AG04450 (cell line): ENCODE data around the gene ERCC3. TPM values are rescaled to one million over a fixed set of nuclear protein-coding genes. Genes with fewer than 3 reads are reported as not detected.
"Not testable (repeated sequence)": the region's sequence is repeated elsewhere in the genome, so short reads cannot be mapped to it uniquely, and the experiment has no call there.

Source experiments
- CTCF ChIA-PET: fragments of 300-600, 350-600 bp; formaldehyde crosslinking; extraction: SDS; loops from one replicate; lab custom pipeline; 2022; ENCODE audit warnings: antibody characterized with exemption, inconsistent platforms; lab: Charles Lee
- POLR2A ChIA-PET: fragments of 350-600 bp; formaldehyde crosslinking; extraction: SDS; loops from one replicate; lab custom pipeline; 2021; ENCODE audit warnings: antibody characterized with exemption, inconsistent platforms; lab: Yijun Ruan, JAX
- DNase-seq: peaks from one replicate; pipeline ENCODE4 v3.0.0-alpha.2; 2011; ENCODE audit warnings: low read depth, low spot score
- H3K27ac ChIP-seq: one replicate; pipeline ENCODE4 v1.5.1; 2012; ENCODE audit warnings: low read depth, low read length, control low read depth
- H3K27me3 ChIP-seq: one replicate; pipeline ENCODE4 v1.6.0; 2012; ENCODE audit warnings: low read length; ENCODE audit not compliant: control insufficient read depth, insufficient read depth
- H3K4me3 ChIP-seq: 2 replicates; pipeline ENCODE4 v1.5.1; 2011; ENCODE audit warnings: mild to moderate bottlenecking, low read depth, low read length, control low read depth
- H3K9me3 ChIP-seq: 2 replicates; pipeline ENCODE4 v1.5.1; 2012; ENCODE audit warnings: low read length; ENCODE audit not compliant: control insufficient read depth, insufficient read depth
- CTCF ChIP-seq: IDR thresholded peaks from 2 replicates; pipeline ENCODE4 v1.5.1; 2011; ENCODE audit warnings: low read depth, low read length, control low read depth, inconsistent platforms
- polyA plus RNA-seq: library from polyadenylated mRNA; depleted of rRNA; stranded (reverse); fragments of >200 nt; gene quantifications from 2 replicates; pipeline ENCODE4 v1.2.3, GENCODE V29; 2011

Gene ERCC3
- polyA plus RNA-seq, 1 experiment, result 53.5 TPM

GRCh38 chr2:127226520-127227263 lies 67.3 kb downstream of the ERCC3 start:
- H3K27ac ChIP-seq, result no peak overlapping the region

GRCh38 chr2:127226132-127226519 lies 67.8 kb downstream of the ERCC3 start:
- peaks cover 7% of the 10 kb centered on the region for H3K9me3 ChIP-seq
- TF ChIP-seq CTCF, result no peak
- H3K27me3 ChIP-seq, result peaks cover 22% of the 10 kb centered on the region
- ChIA-PET POLR2A (no interaction called here), CTCF (no interaction called here)
- H3K4me3 ChIP-seq, result no peak overlapping the region
- DNase-seq, result no peak
- no peak overlapping the region for H3K27ac ChIP-seq

More at GRCh38 chr2:127226520-127227263, 67.3 kb downstream of the ERCC3 start:
- POLR2A ChIA-PET, result no interaction called here
- CTCF ChIA-PET, result no interaction called here
- no peak for TF ChIP-seq CTCF
- DNase-seq, result peak; percentile 54
- Histone ChIP-seq H3K27me3 (peaks cover 20% of the 10 kb centered on the region), H3K9me3 (peaks cover 7% of the 10 kb centered on the region), H3K4me3 (peak overlapping the region; percentile 43)

- no peak overlapping the region for H3K4me3 ChIP-seq
- CTCF ChIA-PET, result no interaction called here
- no peak overlapping the region for H3K27ac ChIP-seq
- no peak for TF ChIP-seq CTCF
- DNase-seq, result no peak
- peaks cover 27% of the 10 kb centered on the region for H3K27me3 ChIP-seq
- POLR2A ChIA-PET, result no interaction called here
- H3K9me3 ChIP-seq, result peaks cover 7% of the 10 kb centered on the region
These were observed 68.6 kb downstream of the ERCC3 start for GRCh38 chr2:127225186-127225960.

- CTCF ChIA-PET, H3K9me3 ChIP-seq, POLR2A ChIA-PET: not testable (repeated sequence)
These were observed 69.8 kb downstream of the ERCC3 start for GRCh38 chr2:127224135-127224534.

GRCh38 chr2:127220768-127221527 lies 73.0 kb downstream of the ERCC3 start:
- DNase-seq, result no peak
- H3K27ac ChIP-seq, result no peak overlapping the region
- peaks cover 55% of the 10 kb centered on the region for H3K27me3 ChIP-seq
- H3K4me3 ChIP-seq, result no peak overlapping the region
- TF ChIP-seq CTCF, result no peak
- ChIA-PET CTCF (no interaction called here), POLR2A (interaction anchor here (0.7 kb wide), 1 partner anchor 635 kb away, joined by 7 read pairs; no protein-coding TSS in a partner anchor)
- peaks cover 7% of the 10 kb centered on the region for H3K9me3 ChIP-seq

More at GRCh38 chr2:127224135-127224534, 69.8 kb downstream of the ERCC3 start:
- peaks cover 36% of the 10 kb centered on the region for H3K27me3 ChIP-seq
- not testable (repeated sequence) for H3K27ac ChIP-seq, DNase-seq, H3K4me3 ChIP-seq
